PC-9 (cell line): Measurements from ENCODE around the gene METTL26. TPM values are rescaled to one million over a fixed set of nuclear protein-coding genes. Genes with fewer than 3 reads are reported as not detected.

ENCODE experiments used
- BruUV-seq: library from RNA; stranded (reverse); fragments of 400-500 nt; replicated peaks from 2 replicates; lab custom pipeline; 2021; lab: Mats Ljungman, UMichigan
- CTCF ChIA-PET: fragments of 300-600 bp; sonication (Branson Sonifier 250); formaldehyde crosslinking; loops from one replicate; lab custom pipeline; 2022; ENCODE audit warnings: antibody characterized with exemption; lab: Charles Lee
- POLR2A ChIA-PET: fragments of 300-600 bp; sonication (Branson Sonifier 250); formaldehyde crosslinking; loops from one replicate; lab custom pipeline; 2022; ENCODE audit warnings: antibody characterized with exemption; ENCODE audit not compliant: unreplicated experiment; lab: Charles Lee
- DNase-seq, 2 experiments: peaks; one replicate each; pipeline versions ENCODE4 v3.0.0 to v3.0.0-alpha.2; 2015 to 2022; ENCODE audit warnings: mixed read lengths in 1 of 2
- H2AFZ ChIP-seq: fragments of 200-600 bp; sonication (generic); 2 replicates; pipeline ENCODE4 v1.8.1; 2017; ENCODE audit warnings: antibody characterized with exemption
- H3F3A ChIP-seq: fragments of 200-600 bp; sonication (generic); 2 replicates; pipeline ENCODE4 v1.8.1; 2017; ENCODE audit warnings: antibody characterized with exemption, mild to moderate bottlenecking, low read depth; ENCODE audit not compliant: insufficient read depth
- H3K27ac ChIP-seq: fragments of 200-600 bp; sonication (generic); 2 replicates; pipeline ENCODE4 v1.6.1; 2016; ENCODE audit warnings: mixed run types
- H3K27me3 ChIP-seq: fragments of 200-600 bp; sonication (generic); 2 replicates; pipeline ENCODE4 v1.6.1; 2016; ENCODE audit warnings: low read depth, mixed run types; ENCODE audit not compliant: insufficient read depth
- H3K36me3 ChIP-seq: fragments of 200-600 bp; sonication (generic); 2 replicates; pipeline ENCODE4 v1.6.1; 2016; ENCODE audit warnings: low read depth, mixed run types
- H3K4me1 ChIP-seq: fragments of 200-600 bp; sonication (generic); replicated peaks from 2 replicates; pipeline ENCODE4 v1.6.1; 2016; ENCODE audit warnings: mixed run types; ENCODE audit not compliant: insufficient read depth
- H3K4me2 ChIP-seq: fragments of 200-600 bp; sonication (generic); 2 replicates; pipeline ENCODE4 v1.6.1; 2017; ENCODE audit warnings: mixed run types
- H3K4me3 ChIP-seq: fragments of 200-600 bp; sonication (generic); 2 replicates; pipeline ENCODE4 v1.6.1; 2016; ENCODE audit warnings: mixed run types
- H3K79me2 ChIP-seq: fragments of 200-600 bp; sonication (generic); 2 replicates; pipeline ENCODE4 v1.6.1; 2017; ENCODE audit warnings: low read depth, mixed run types
- H3K9me2 ChIP-seq: fragments of 200-600 bp; sonication (generic); 2 replicates; pipeline ENCODE4 v1.8.1; 2017; ENCODE audit warnings: mild to moderate bottlenecking; ENCODE audit not compliant: insufficient read depth
- H3K9me3 ChIP-seq: fragments of 200-600 bp; sonication (generic); 2 replicates; pipeline ENCODE4 v1.8.1; 2016; ENCODE audit warnings: low read depth; ENCODE audit not compliant: insufficient read depth
- H4K20me1 ChIP-seq: fragments of 200-600 bp; sonication (generic); 2 replicates; pipeline ENCODE4 v1.8.1; 2017; ENCODE audit not compliant: insufficient read depth
- CTCF ChIP-seq: fragments of 200-600 bp; sonication (generic); conservative IDR thresholded peaks from 2 replicates; pipeline ENCODE4 v1.6.1; 2017; ENCODE audit warnings: mixed run types, antibody characterized with exemption, mild to moderate bottlenecking, moderate library complexity
- EZH2 ChIP-seq: fragments of 200-600 bp; sonication (generic); IDR thresholded peaks from 2 replicates; pipeline ENCODE4 v1.8.0; 2017; ENCODE audit warnings: antibody characterized with exemption, low read depth
- intact Hi-C: fragments of 100-400 bp; cut with micrococcal nuclease; formaldehyde crosslinking; loops from one replicate; pipeline ENCODE4 v1.10.0; 2022; ENCODE audit not compliant: unreplicated experiment
- total RNA-seq: library from RNA; stranded (reverse); gene quantifications from 2 replicates; pipeline ENCODE4 v1.2.3, GENCODE V29; 2021

METTL26 gene
- total RNA-seq, 1 experiment from 2014 or later: 144 TPM

- Histone ChIP-seq H3K4me3 (peak overlapping the region; percentile 79), H2AFZ (peak overlapping the region; percentile 80), H3K79me2 (peaks cover 44% of the 10 kb centered on the region), H3K4me1 (peaks cover 35% of the 10 kb centered on the region), H3K4me2 (peak overlapping the region; percentile 84), H3K27me3 (no peaks in the 10 kb centered on the region), H4K20me1 (peaks cover 26% of the 10 kb centered on the region), H3K27ac (peak overlapping the region; percentile 78), H3K36me3 (no peaks in the 10 kb centered on the region), H3K9me3 (no peaks in the 10 kb centered on the region), H3F3A (peaks cover 31% of the 10 kb centered on the region), H3K9me2 (no peaks in the 10 kb centered on the region)
- BruUV-seq: no TSS peak
- intact Hi-C loops: loop anchor here (2.0 kb wide), 1 partner anchor 54 kb away; no protein-coding TSS in a partner anchor
- no peak for TF ChIP-seq EZH2
- TF ChIP-seq CTCF: no peak
- ChIA-PET CTCF (no interaction called here), POLR2A (interaction anchor here (0.6 kb wide), 1 partner anchor 186 kb away, joined by 3 read pairs; no protein-coding TSS in a partner anchor)
- DNase-seq: peak; percentile 50 to 55
Measured at GRCh38 chr16:588639-588888, 47.5 kb downstream of the METTL26 start.

GRCh38 chr16:586645-587590 is 49.2 kb downstream of the METTL26 start:
- TF ChIP-seq CTCF: no peak
- TF ChIP-seq EZH2: no peak
- POLR2A ChIA-PET: no interaction called here
- H3K4me3 ChIP-seq: peak overlapping the region; percentile 79; the same call in 1 of the 2 replicates
- BruUV-seq: no TSS peak
- intact Hi-C loops: no loop called here
- DNase-seq: no peak
- peaks cover 14% of the 10 kb centered on the region for H3F3A ChIP-seq
- peaks cover 13% of the 10 kb centered on the region for H4K20me1 ChIP-seq
- no peak overlapping the region for H3K27ac ChIP-seq
- H3K36me3 ChIP-seq: no peaks in the 10 kb centered on the region
- H3K9me3 ChIP-seq: no peaks in the 10 kb centered on the region
- peaks cover 20% of the 10 kb centered on the region for H3K4me1 ChIP-seq
- CTCF ChIA-PET: interaction anchor here (0.7 kb wide), 1 partner anchor 203 kb away, joined by 5 read pairs; no protein-coding TSS in a partner anchor
- peaks cover 38% of the 10 kb centered on the region for H3K79me2 ChIP-seq
- no peaks in the 10 kb centered on the region for H3K27me3 ChIP-seq
- H3K9me2 ChIP-seq: no peaks in the 10 kb centered on the region
- peak overlapping the region; percentile 84 for H3K4me2 ChIP-seq
- H2AFZ ChIP-seq: no peak overlapping the region

GRCh38 chr16:586047-586644 is 50.0 kb downstream of the METTL26 start:
- no peak overlapping the region for H3K4me2 ChIP-seq
- intact Hi-C loops: no loop called here
- BruUV-seq: TSS peak; percentile 13
- H3K79me2 ChIP-seq: peaks cover 30% of the 10 kb centered on the region
- DNase-seq: no peak
- H3K4me3 ChIP-seq: no peak overlapping the region
- H3K36me3 ChIP-seq: no peaks in the 10 kb centered on the region
- H3K4me1 ChIP-seq: peaks cover 12% of the 10 kb centered on the region
- no peak overlapping the region for H3K27ac ChIP-seq
- H2AFZ ChIP-seq: no peak overlapping the region
- TF ChIP-seq CTCF (no peak), EZH2 (no peak)
- H3F3A ChIP-seq: peaks cover 7% of the 10 kb centered on the region; the same call in 1 of the 2 replicates
- H3K9me3 ChIP-seq: no peaks in the 10 kb centered on the region
- no peaks in the 10 kb centered on the region for H3K9me2 ChIP-seq
- ChIA-PET CTCF (interaction anchor here (0.6 kb wide), 1 partner anchor 54 kb away, joined by 3 read pairs; no protein-coding TSS in a partner anchor), POLR2A (no interaction called here)
- no peaks in the 10 kb centered on the region for H3K27me3 ChIP-seq
- peaks cover 7% of the 10 kb centered on the region for H4K20me1 ChIP-seq
